PC-9 (cell line): Measurements from ENCODE around the gene DACH1.

Experiments used
- EZH2 ChIP-seq: fragments of 200-600 bp; sonication (generic); IDR thresholded peaks from 2 replicates; pipeline ENCODE4 v1.8.0; 2017; ENCODE audit warnings: antibody characterized with exemption, low read depth
- TF ChIP-seq, protein P1 (sequence below): fragments of 200-600 bp; sonication (generic); conservative IDR thresholded peaks from 2 replicates; pipeline ENCODE4 v1.6.1; 2017; ENCODE audit warnings: mixed run types, antibody characterized with exemption, mild to moderate bottlenecking, moderate library complexity

- TF ChIP-seq EZH2, result no peak
- TF ChIP-seq, protein P1, sequence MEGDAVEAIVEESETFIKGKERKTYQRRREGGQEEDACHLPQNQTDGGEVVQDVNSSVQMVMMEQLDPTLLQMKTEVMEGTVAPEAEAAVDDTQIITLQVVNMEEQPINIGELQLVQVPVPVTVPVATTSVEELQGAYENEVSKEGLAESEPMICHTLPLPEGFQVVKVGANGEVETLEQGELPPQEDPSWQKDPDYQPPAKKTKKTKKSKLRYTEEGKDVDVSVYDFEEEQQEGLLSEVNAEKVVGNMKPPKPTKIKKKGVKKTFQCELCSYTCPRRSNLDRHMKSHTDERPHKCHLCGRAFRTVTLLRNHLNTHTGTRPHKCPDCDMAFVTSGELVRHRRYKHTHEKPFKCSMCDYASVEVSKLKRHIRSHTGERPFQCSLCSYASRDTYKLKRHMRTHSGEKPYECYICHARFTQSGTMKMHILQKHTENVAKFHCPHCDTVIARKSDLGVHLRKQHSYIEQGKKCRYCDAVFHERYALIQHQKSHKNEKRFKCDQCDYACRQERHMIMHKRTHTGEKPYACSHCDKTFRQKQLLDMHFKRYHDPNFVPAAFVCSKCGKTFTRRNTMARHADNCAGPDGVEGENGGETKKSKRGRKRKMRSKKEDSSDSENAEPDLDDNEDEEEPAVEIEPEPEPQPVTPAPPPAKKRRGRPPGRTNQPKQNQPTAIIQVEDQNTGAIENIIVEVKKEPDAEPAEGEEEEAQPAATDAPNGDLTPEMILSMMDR, result no peak
Measured at GRCh38 chr13:71638751-71639150, 228.3 kb downstream of the DACH1 start.
